Endothelial cell of umbilical vein (primary cell): ENCODE results near the gene SLC44A1. TPM values are rescaled to one million over a fixed set of nuclear protein-coding genes. Genes with fewer than 3 reads are reported as not detected.

Source experiments
- BruUV-seq: library from RNA; stranded (reverse); fragments of 400-500 nt; replicated peaks from 2 replicates; lab custom pipeline; 2021; lab: Mats Ljungman, UMichigan
- CTCF ChIA-PET: fragments of 300-600, 350-600 bp; sonication (Branson Sonifier 250); formaldehyde crosslinking; loops from one replicate; lab custom pipeline; 2021; ENCODE audit warnings: antibody characterized with exemption, inconsistent platforms; lab: Charles Lee
- POLR2A ChIA-PET: fragments of 300-600, 350-600 bp; sonication (Branson Sonifier 250); formaldehyde crosslinking; loops from one replicate; lab custom pipeline; 2021; ENCODE audit warnings: antibody characterized with exemption, inconsistent platforms; lab: Charles Lee
- DNase-seq: peaks from one replicate; pipeline ENCODE4 v3.0.0-alpha.2; 2011; ENCODE audit warnings: low read depth, low spot score
- FAIRE-seq: peaks from 2 replicates; lab custom pipeline; 2011; peaks lifted over from hg19 to GRCh38; lab: Jason Lieb, UNC
- H2AFZ ChIP-seq: 2 replicates; pipeline ENCODE4 v1.6.0; 2012; ENCODE audit warnings: low read depth, low read length, control low read depth, inconsistent platforms
- H3K27ac ChIP-seq: 2 replicates; pipeline ENCODE4 v1.5.1; 2011; ENCODE audit warnings: low read depth, mild to moderate bottlenecking, control low read depth, low read length, moderate library complexity; ENCODE audit not compliant: insufficient read depth
- H3K27me3 ChIP-seq, 2 experiments: 2 replicates each; pipeline versions ENCODE4 v1.6.0 to v1.6.1; 2011; ENCODE audit warnings: low read length in 2 of 2, mixed read lengths in 1 of 2; ENCODE audit not compliant: control insufficient read depth in 2 of 2, insufficient read depth in 2 of 2
- H3K36me3 ChIP-seq, 2 experiments: 2 replicates in 1 of 2; 3 replicates in 1 of 2; pipeline ENCODE4 v1.5.1; 2011; ENCODE audit warnings: low read length in 2 of 2, mild to moderate bottlenecking in 1 of 2, moderate library complexity in 1 of 2; ENCODE audit not compliant: control insufficient read depth in 2 of 2, insufficient read depth in 2 of 2; ENCODE audit errors: extremely low read depth in 1 of 2
- H3K4me1 ChIP-seq: 3 replicates; pipeline ENCODE4 v1.5.1; 2011; ENCODE audit warnings: mild to moderate bottlenecking, low read length; ENCODE audit not compliant: control insufficient read depth, insufficient read depth; ENCODE audit errors: extremely low read depth
- H3K4me2 ChIP-seq: 2 replicates; pipeline ENCODE4 v1.6.1; 2011; ENCODE audit warnings: low read length, control low read depth, mixed read lengths; ENCODE audit not compliant: insufficient read depth
- H3K4me3 ChIP-seq, 3 experiments: fragments of 200-600 bp in 1 of 3; sonication (generic), shearing (Covaris generic) in 1 of 3; replicated peaks in 1 of 3; 2 replicates each; pipeline ENCODE4 v1.5.1; 2011 to 2016; ENCODE audit warnings: control low read depth in 3 of 3, low read length in 3 of 3, mild to moderate bottlenecking in 2 of 3, inconsistent platforms in 1 of 3, low read depth in 1 of 3, moderate library complexity in 1 of 3; ENCODE audit not compliant: insufficient read depth in 1 of 3
- H3K79me2 ChIP-seq: 2 replicates; pipeline ENCODE4 v1.6.0; 2012; ENCODE audit warnings: low read length, inconsistent platforms; ENCODE audit not compliant: control insufficient read depth, insufficient read depth
- H3K9ac ChIP-seq: replicated peaks from 2 replicates; pipeline ENCODE3; 2011; ENCODE audit warnings: low read length, control low read depth; ENCODE audit not compliant: insufficient read depth; ENCODE audit errors: extremely low read depth
- H3K9me1 ChIP-seq: replicated peaks from 3 replicates; pipeline ENCODE4 v1.6.0; 2011; ENCODE audit warnings: mild to moderate bottlenecking, low read length; ENCODE audit not compliant: control insufficient read depth, insufficient read depth; ENCODE audit errors: extremely low read depth
- H3K9me3 ChIP-seq: replicated peaks from 2 replicates; pipeline ENCODE4 v1.5.1; 2012; ENCODE audit warnings: low read length, inconsistent platforms; ENCODE audit not compliant: control insufficient read depth, insufficient read depth
- H4K20me1 ChIP-seq: replicated peaks from 2 replicates; pipeline ENCODE3; 2011; ENCODE audit warnings: mild to moderate bottlenecking, low read length; ENCODE audit not compliant: control insufficient read depth, insufficient read depth; ENCODE audit errors: extremely low read depth
- EZH2 ChIP-seq: IDR thresholded peaks from 2 replicates; pipeline ENCODE4 v1.6.1; 2012; ENCODE audit warnings: borderline replicate concordance, low read depth, mild to moderate bottlenecking, moderate library complexity, low read length, inconsistent platforms; ENCODE audit not compliant: severe bottlenecking
- GATA2 ChIP-seq: IDR thresholded peaks from 2 replicates; pipeline ENCODE4 v1.7.0; 2011; ENCODE audit warnings: low read depth, mild to moderate bottlenecking, moderate library complexity, mixed read lengths, low read length; ENCODE audit not compliant: insufficient read length, insufficient read depth
- JUN ChIP-seq: IDR thresholded peaks from 2 replicates; pipeline ENCODE4 v1.6.1; 2011; ENCODE audit warnings: borderline replicate concordance, low read depth; ENCODE audit not compliant: insufficient read length, insufficient read depth
- MYC ChIP-seq: IDR thresholded peaks from one replicate; pipeline ENCODE4 v1.6.1; 2011; ENCODE audit warnings: mild to moderate bottlenecking, low read depth, low read length
- POLR2A ChIP-seq: IDR thresholded peaks from 2 replicates; pipeline ENCODE4 v1.6.1; 2012; ENCODE audit warnings: low read depth, mild to moderate bottlenecking, control low read depth, low read length
- dilution Hi-C: fragments of 300-500 bp; cut with MboI; formaldehyde crosslinking; loops from one replicate; pipeline ENCODE4 v1.15.0; 2019; ENCODE audit warnings: low sequenced_read_pairs; ENCODE audit not compliant: extremely low pct_ligation_motif_present
- intact Hi-C: fragments of 100-400 bp; cut with micrococcal nuclease; formaldehyde crosslinking; loops from one replicate; pipeline ENCODE4 v1.10.0; 2022
- polyA plus RNA-seq, 4 experiments: library from polyadenylated mRNA; depleted of rRNA in 3 of 4; stranded (reverse) in 3 of 4; unstranded in 1 of 4; fragments of >200 nt; gene quantifications; 2 replicates each; pipeline versions ENCODE4 v1.2.1 to v1.2.3, GENCODE V29; 2011 to 2012; ENCODE audit warnings: missing spikeins in 1 of 4
- total RNA-seq: library from RNA; stranded (reverse); gene quantifications from 2 replicates; pipeline ENCODE4 v1.2.3, GENCODE V29; 2021
- TF ChIP-seq, protein P1 (sequence below), 2 donors: IDR thresholded peaks; 1 replicate in 1 of 2; 2 replicates in 1 of 2; pipeline ENCODE4 v1.5.1; 2011; ENCODE audit warnings: low read length in 2 of 2, mild to moderate bottlenecking in 2 of 2, moderate library complexity in 2 of 2, control low read depth in 1 of 2, inconsistent platforms in 1 of 2, low read depth in 1 of 2; ENCODE audit not compliant: insufficient read depth in 1 of 2; ENCODE audit errors: extremely low read depth in 1 of 2

The SLC44A1 gene
- total and polyA plus RNA-seq, 2 donors (not counting 3 experiments of a cell fraction or from before 2014, with no cell fraction given): 16.1 to 37.7 TPM

DNA sequence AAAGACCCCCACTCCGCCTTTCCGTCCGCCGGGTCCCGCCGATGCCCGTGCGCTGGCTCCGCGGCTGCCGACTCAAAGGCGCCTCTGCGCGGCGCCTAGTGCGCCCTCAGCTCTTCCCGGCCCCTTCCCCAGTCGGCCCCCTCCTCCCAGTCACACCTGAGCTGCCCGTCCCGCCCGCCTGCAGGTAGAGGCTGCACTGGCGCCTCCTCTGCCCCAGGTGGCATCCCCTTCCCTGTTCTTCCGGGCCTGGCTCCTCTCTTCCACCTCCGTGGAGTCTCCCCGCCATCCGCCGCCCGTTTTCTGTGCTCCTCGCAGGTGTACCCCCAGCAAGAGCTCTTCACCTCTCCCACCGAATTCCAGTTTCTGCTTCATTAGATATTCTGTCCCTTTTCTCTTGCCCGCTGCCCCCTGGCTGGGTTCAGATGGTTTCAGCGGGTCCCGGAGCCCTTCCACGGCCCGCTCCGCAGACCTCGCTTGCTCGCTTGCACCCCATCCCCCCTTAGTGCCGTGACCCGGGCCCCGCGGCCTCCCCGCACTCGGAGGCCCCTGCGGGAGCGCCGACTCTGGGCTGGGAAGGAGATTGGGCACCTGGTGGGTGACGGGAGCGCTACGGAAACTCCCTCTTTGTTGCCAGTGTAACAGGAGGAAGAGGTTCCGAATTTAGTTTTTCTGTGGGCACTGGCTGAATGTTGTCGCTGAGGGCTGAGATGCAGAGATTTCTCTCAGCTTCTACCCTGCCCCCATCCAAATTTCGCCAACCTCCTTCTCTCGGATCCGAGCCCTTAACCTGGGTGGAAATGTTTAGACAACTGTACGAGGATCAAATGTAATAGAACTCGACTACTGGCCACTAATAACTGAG lies 809 bp downstream of the SLC44A1 start:
- Histone ChIP-seq H3K36me3 (no peaks in the 10 kb centered on the region), H3K9me1 (no peaks in the 10 kb centered on the region), H3K9me3 (no peaks in the 10 kb centered on the region), H3K4me3 (peak overlapping the region; percentile 69 to 90 (median 72)), H4K20me1 (no peaks in the 10 kb centered on the region), H3K79me2 (peaks cover 12% of the 10 kb centered on the region), H3K9ac (peak overlapping the region; percentile 91), H3K27me3 (no peaks in the 10 kb centered on the region), H3K27ac (peak overlapping the region; percentile 50), H3K4me1 (peaks cover 28% of the 10 kb centered on the region), H2AFZ (peak overlapping the region; percentile 78), H3K4me2 (peak overlapping the region; percentile 91)
- POLR2A ChIA-PET: interaction anchor here (1.4 kb wide), 1 partner anchor 52 kb away, joined by 5 read pairs; no protein-coding TSS in a partner anchor
- peak; percentile 40 for DNase-seq
- CTCF ChIA-PET: interaction anchor here (0.6 to 1.7 kb wide), 6 partner anchors 11 to 382 kb away, joined by 3 to 5 read pairs (median 4); no protein-coding TSS in a partner anchor
- no peak for TF ChIP-seq MYC
- TF ChIP-seq, protein P1, sequence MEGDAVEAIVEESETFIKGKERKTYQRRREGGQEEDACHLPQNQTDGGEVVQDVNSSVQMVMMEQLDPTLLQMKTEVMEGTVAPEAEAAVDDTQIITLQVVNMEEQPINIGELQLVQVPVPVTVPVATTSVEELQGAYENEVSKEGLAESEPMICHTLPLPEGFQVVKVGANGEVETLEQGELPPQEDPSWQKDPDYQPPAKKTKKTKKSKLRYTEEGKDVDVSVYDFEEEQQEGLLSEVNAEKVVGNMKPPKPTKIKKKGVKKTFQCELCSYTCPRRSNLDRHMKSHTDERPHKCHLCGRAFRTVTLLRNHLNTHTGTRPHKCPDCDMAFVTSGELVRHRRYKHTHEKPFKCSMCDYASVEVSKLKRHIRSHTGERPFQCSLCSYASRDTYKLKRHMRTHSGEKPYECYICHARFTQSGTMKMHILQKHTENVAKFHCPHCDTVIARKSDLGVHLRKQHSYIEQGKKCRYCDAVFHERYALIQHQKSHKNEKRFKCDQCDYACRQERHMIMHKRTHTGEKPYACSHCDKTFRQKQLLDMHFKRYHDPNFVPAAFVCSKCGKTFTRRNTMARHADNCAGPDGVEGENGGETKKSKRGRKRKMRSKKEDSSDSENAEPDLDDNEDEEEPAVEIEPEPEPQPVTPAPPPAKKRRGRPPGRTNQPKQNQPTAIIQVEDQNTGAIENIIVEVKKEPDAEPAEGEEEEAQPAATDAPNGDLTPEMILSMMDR (IDR thresholded peaks at IDR 0.05; ENCODE audit: extremely low read depth in 1 of 2, insufficient read depth in 1 of 2, low read depth in 1 of 2, low read length in 2 of 2): peak in 1 of 2 donors; percentile 1
- dilution Hi-C loops: no loop called here
- FAIRE-seq: no peak
- intact Hi-C loops: loop anchor here (2.0 to 5.0 kb wide), 4 partner anchors 86 to 382 kb away; partner anchors contain the start of genes ABCA1 and FKTN
- BruUV-seq: TSS peak; percentile 35

GRCh38 chr9:105245891-105246161 lies 1.4 kb downstream of the SLC44A1 start:
- Histone ChIP-seq H3K4me1 (peaks cover 28% of the 10 kb centered on the region), H3K79me2 (peaks cover 12% of the 10 kb centered on the region), H3K4me2 (peak overlapping the region; percentile 91), H3K9me3 (no peaks in the 10 kb centered on the region), H3K9me1 (no peaks in the 10 kb centered on the region), H3K36me3 (no peaks in the 10 kb centered on the region), H3K4me3 (peak overlapping the region; percentile 69 to 90 (median 72)), H3K27me3 (no peaks in the 10 kb centered on the region), H3K9ac (peak overlapping the region; percentile 91), H2AFZ (peak overlapping the region; percentile 78), H4K20me1 (no peaks in the 10 kb centered on the region), H3K27ac (peak overlapping the region; percentile 50)
- peak; percentile 10 for DNase-seq
- TF ChIP-seq GATA2 (no peak), EZH2 (no peak), JUN (no peak), POLR2A (no peak), MYC (no peak)
- TF ChIP-seq, protein P1 (IDR thresholded peaks at IDR 0.05; ENCODE audit: extremely low read depth in 1 of 2, insufficient read depth in 1 of 2, low read depth in 1 of 2, low read length in 2 of 2): no peak
- no TSS peak for BruUV-seq
- intact Hi-C loops (loop anchor here (2.0 to 5.0 kb wide), 4 partner anchors 87 to 383 kb away; partner anchors contain the start of genes ABCA1 and FKTN), dilution Hi-C loops (no loop called here)
- CTCF ChIA-PET: interaction anchor here (1.7 kb wide), 1 partner anchor 167 kb away, joined by 5 read pairs; no protein-coding TSS in a partner anchor
- POLR2A ChIA-PET: no interaction called here
- FAIRE-seq: no peak
